ENCODE data around the gene CTNNA3.

GRCh38 chr10:65893676-65894075 lies 1802.3 kb downstream of the CTNNA3 start:
- TF ChIP-seq CTCF (IDR thresholded peaks at IDR 0.05) (no peak), POLR2A (IDR thresholded peaks at IDR 0.05) (no peak)

All from lower leg skin (tissue), 3 donors.